GM18499 (cell line): ENCODE data around the gene GCM1.

Source experiments
- ATAC-seq: cut with Tn5 transposase; IDR thresholded peaks from one replicate; pipeline ENCODE4 v1.9.1; 2021; ENCODE audit warnings: moderate number of reproducible peaks; ENCODE audit not compliant: insufficient read depth, unreplicated experiment

Gene GCM1

GRCh38 chr6:53111865-53112264 is 36.8 kb downstream of the GCM1 start:
- ATAC-seq = no peak

GRCh38 chr6:53109612-53110011 is 39.0 kb downstream of the GCM1 start:
- no peak for ATAC-seq

GRCh38 chr6:53107091-53107490 is 41.5 kb downstream of the GCM1 start:
- no peak for ATAC-seq

- ATAC-seq = no peak
Measured at GRCh38 chr6:53104916-53105315, 43.7 kb downstream of the GCM1 start.

- ATAC-seq = no peak
Measured at GRCh38 chr6:53103993-53104675, 44.5 kb downstream of the GCM1 start.

- ATAC-seq = no peak
Measured at GRCh38 chr6:53101006-53101405, 47.6 kb downstream of the GCM1 start.

GRCh38 chr6:53100561-53100960 is 48.1 kb downstream of the GCM1 start:
- ATAC-seq = no peak

GRCh38 chr6:53095716-53096115 is 52.9 kb downstream of the GCM1 start:
- no peak for ATAC-seq

GRCh38 chr6:53095270-53095669 is 53.4 kb downstream of the GCM1 start:
- ATAC-seq = no peak

- no peak for ATAC-seq
Measured at GRCh38 chr6:53090576-53090975, 58.1 kb downstream of the GCM1 start.

- ATAC-seq = no peak
Measured at GRCh38 chr6:53089948-53090347, 58.7 kb downstream of the GCM1 start.

- no peak for ATAC-seq
Measured at GRCh38 chr6:53086302-53086701, 62.3 kb downstream of the GCM1 start.

- no peak for ATAC-seq
Measured at GRCh38 chr6:53080813-53081212, 67.8 kb downstream of the GCM1 start.
